Measurements from ENCODE around the gene TMEM154. TPM values are rescaled to one million over a fixed set of nuclear protein-coding genes. Genes with fewer than 3 reads are reported as not detected.

TMEM154 gene
- total and polyA plus RNA-seq, 11 donors, result 0.27 to 8.0 (median 1.6) TPM

- WGBS, 4 donors, result 69 to 72% (median 71%) methylated on average over 7 of the region's 7 CpGs
- no peaks in the 10 kb centered on the region for H3K9me3 ChIP-seq
- no peak overlapping the region for H3K4me3 ChIP-seq
- no peak for TF ChIP-seq POLR2A (IDR thresholded peaks at IDR 0.05)
- TF ChIP-seq, protein P1, sequence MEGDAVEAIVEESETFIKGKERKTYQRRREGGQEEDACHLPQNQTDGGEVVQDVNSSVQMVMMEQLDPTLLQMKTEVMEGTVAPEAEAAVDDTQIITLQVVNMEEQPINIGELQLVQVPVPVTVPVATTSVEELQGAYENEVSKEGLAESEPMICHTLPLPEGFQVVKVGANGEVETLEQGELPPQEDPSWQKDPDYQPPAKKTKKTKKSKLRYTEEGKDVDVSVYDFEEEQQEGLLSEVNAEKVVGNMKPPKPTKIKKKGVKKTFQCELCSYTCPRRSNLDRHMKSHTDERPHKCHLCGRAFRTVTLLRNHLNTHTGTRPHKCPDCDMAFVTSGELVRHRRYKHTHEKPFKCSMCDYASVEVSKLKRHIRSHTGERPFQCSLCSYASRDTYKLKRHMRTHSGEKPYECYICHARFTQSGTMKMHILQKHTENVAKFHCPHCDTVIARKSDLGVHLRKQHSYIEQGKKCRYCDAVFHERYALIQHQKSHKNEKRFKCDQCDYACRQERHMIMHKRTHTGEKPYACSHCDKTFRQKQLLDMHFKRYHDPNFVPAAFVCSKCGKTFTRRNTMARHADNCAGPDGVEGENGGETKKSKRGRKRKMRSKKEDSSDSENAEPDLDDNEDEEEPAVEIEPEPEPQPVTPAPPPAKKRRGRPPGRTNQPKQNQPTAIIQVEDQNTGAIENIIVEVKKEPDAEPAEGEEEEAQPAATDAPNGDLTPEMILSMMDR (IDR thresholded peaks at IDR 0.05), result no peak
- H3K36me3 ChIP-seq, result no peaks in the 10 kb centered on the region
- no peaks in the 10 kb centered on the region for H3K4me1 ChIP-seq
- DNase-seq, result no peak
- ATAC-seq, result no peak
- H3K27me3 ChIP-seq, result no peaks in the 10 kb centered on the region
- intact Hi-C loops (cut with DNase I), result no loop called here
- peak overlapping the region in 1 of 12 donors; percentile 28 for H3K27ac ChIP-seq
Measured at GRCh38 chr4:152585023-152585441, 94.8 kb downstream of the TMEM154 start.

DNA sequence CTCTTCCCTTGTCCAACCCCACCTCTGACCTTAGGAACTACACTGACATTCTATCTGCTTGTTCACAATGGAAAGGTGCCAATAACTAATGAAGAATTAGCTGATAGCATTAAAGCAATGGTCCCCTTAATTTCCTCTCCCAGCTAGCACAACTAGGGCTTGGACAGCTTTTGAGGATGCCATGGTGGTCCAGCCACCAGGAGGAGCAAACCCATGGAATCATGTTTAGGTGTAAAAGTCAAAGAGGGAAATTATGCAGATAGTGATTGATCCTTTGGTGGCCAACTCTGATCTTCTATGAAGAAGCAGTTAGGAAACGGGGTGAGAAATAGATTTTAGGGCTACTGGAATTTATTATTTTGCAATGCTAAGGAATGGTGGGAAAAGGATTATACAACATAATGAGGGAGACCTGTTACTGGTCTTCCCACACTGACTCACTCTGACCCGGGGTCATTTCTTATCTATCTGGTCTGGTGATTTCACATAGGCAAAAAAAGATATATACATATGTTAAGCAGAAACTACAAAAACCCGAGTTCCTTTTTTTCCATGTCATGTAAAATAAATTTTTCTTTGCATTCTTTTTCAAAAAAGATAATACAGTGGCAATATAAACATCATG lies 98.1 kb downstream of the TMEM154 start:
- intact Hi-C loops (cut with DNase I), result no loop called here
- no peaks in the 10 kb centered on the region for H3K36me3 ChIP-seq
- H3K4me1 ChIP-seq, result no peaks in the 10 kb centered on the region
- DNase-seq (no peak), ATAC-seq (no peak)
- peaks cover 0 to 6% (median 0%) of the 10 kb centered on the region in 9 donors for H3K27me3 ChIP-seq
- 77 to 87% (median 78%) methylated on average over 3 of the region's 3 CpGs for WGBS, 4 donors
- no peak overlapping the region for H3K27ac ChIP-seq
- no peaks in the 10 kb centered on the region for H3K9me3 ChIP-seq
- TF ChIP-seq, protein P1 (IDR thresholded peaks at IDR 0.05), result no peak
- no peak overlapping the region for H3K4me3 ChIP-seq

- DNase-seq, result no peak
- H3K27ac ChIP-seq, result no peak overlapping the region
- WGBS, 4 donors, result 85 to 94% (median 86%) methylated on average over 6 of the region's 6 CpGs
Measured at GRCh38 chr4:152579916-152580315, 99.9 kb downstream of the TMEM154 start.

GRCh38 chr4:152579107-152579764 lies 100.6 kb downstream of the TMEM154 start:
- intact Hi-C loops (cut with DNase I), result no loop called here
- TF ChIP-seq, protein P1 (IDR thresholded peaks at IDR 0.05), result no peak
- no peak for TF ChIP-seq POLR2A (IDR thresholded peaks at IDR 0.05)
- H3K27ac ChIP-seq, result no peak overlapping the region
- DNase-seq, result no peak
- H3K36me3 ChIP-seq, result no peaks in the 10 kb centered on the region
- peaks cover 0 to 6% (median 0%) of the 10 kb centered on the region in 9 donors for H3K27me3 ChIP-seq
- no peaks in the 10 kb centered on the region for H3K9me3 ChIP-seq
- H3K4me1 ChIP-seq, result no peaks in the 10 kb centered on the region
- H3K4me3 ChIP-seq, result no peak overlapping the region
- ATAC-seq, result no peak
- 75 to 82% (median 80%) methylated on average over 11 of the region's 11 CpGs for WGBS, 4 donors

More at GRCh38 chr4:152579916-152580315, 99.9 kb downstream of the TMEM154 start:
- Histone ChIP-seq H3K4me1 (no peaks in the 10 kb centered on the region), H3K27me3 (peaks cover 0 to 6% (median 0%) of the 10 kb centered on the region in 9 donors), H3K36me3 (no peaks in the 10 kb centered on the region), H3K4me3 (no peak overlapping the region), H3K9me3 (no peaks in the 10 kb centered on the region)
- ATAC-seq, result no peak
- intact Hi-C loops (cut with DNase I), result no loop called here
- TF ChIP-seq, protein P1 (IDR thresholded peaks at IDR 0.05), result no peak
- no peak for TF ChIP-seq POLR2A (IDR thresholded peaks at IDR 0.05)
